Measurements from ENCODE around the gene RAMACL. TPM values are rescaled to one million over a fixed set of nuclear protein-coding genes. Genes with fewer than 3 reads are reported as not detected.

The RAMACL gene
- total and polyA plus RNA-seq, 2 of the 4 experiments (the other 2 are of a cell fraction), result 0.46 to 0.90 TPM

DNA sequence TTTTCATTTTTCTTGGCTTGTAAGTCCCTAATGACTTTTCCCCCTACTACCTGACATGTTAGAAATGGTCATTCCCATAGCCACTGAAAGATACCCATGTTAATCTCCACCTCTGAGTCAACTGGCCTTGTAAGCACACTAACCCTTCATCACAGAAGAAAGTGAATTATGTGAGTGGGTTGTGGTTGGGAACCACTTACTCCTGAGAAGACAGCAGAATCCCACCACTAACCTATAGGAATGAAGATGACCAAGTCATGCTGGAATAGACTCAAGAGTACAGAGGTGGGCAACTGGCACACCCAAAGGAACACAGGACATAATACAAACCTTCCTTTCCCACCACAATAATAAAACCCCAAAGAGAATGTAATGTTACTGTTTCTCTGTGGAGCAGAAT lies 30.1 kb downstream of the RAMACL start:
- Histone ChIP-seq H3K4ac (ENCODE audit: low read depth, low read length) (no peak overlapping the region), H4K20me1 (ENCODE audit: insufficient read depth, low read length) (peaks cover 15% of the 10 kb centered on the region; the same call in 1 of the 2 replicates), H4K5ac (ENCODE audit: low read depth, low read length) (no peak overlapping the region), H2AK9ac (replicated peaks; ENCODE audit: low read depth, low read length, poor library complexity) (no peak overlapping the region), H4K91ac (ENCODE audit: insufficient read depth, low read depth, low read length) (no peak overlapping the region), H2BK20ac (ENCODE audit: low read depth, low read length) (no peak overlapping the region), H3K27me3 (ENCODE audit: control insufficient read depth, insufficient read depth, low read length) (no peaks in the 10 kb centered on the region), H3K9me1 (ENCODE audit: insufficient read depth, low read length) (peaks cover 9% of the 10 kb centered on the region; the same call in 1 of the 2 replicates), H3K56ac (ENCODE audit: extremely low read depth, insufficient read depth, low read length) (no peak overlapping the region), H3K79me1 (ENCODE audit: low read depth in 1 of 2, low read length in 2 of 2) (peaks cover 44 to 46% of the 10 kb centered on the region in 2 experiments), H3K4me1 (ENCODE audit: control insufficient read depth, insufficient read depth, low read length) (peaks cover 19% of the 10 kb centered on the region), H3K4me2 (ENCODE audit: low read depth, low read length) (no peak overlapping the region), H2AK5ac (ENCODE audit: low read depth, low read length) (no peak overlapping the region), H3K4me3 (ENCODE audit: insufficient read depth, low read depth, low read length) (no peak overlapping the region), H3K18ac (ENCODE audit: low read depth, low read length) (no peak overlapping the region), H2BK15ac (ENCODE audit: low read depth, low read length) (no peak overlapping the region), H3K9me3 (ENCODE audit: control insufficient read depth, insufficient read depth, low read length) (peaks cover 5% of the 10 kb centered on the region; the same call in 1 of the 2 replicates), H4K8ac (ENCODE audit: low read depth in 2 of 2, low read length in 2 of 2) (no peak overlapping the region), H3K23ac (ENCODE audit: low read depth, low read length) (no peak overlapping the region), H2BK5ac (ENCODE audit: low read depth, low read length, poor library complexity, severe bottlenecking) (no peak overlapping the region), H3K14ac (replicated peaks; ENCODE audit: low read depth, low read length) (no peak overlapping the region), H2AFZ (replicated peaks; ENCODE audit: low read length, poor library complexity) (no peak overlapping the region), H3K27ac (ENCODE audit: insufficient read depth, low read length) (no peak overlapping the region), H3K36me3 (ENCODE audit: control insufficient read depth, insufficient read depth, low read length) (peaks cover 8% of the 10 kb centered on the region), H2BK120ac (ENCODE audit: low read depth, low read length) (no peak overlapping the region), H3K9ac (ENCODE audit: low read depth, low read length) (no peak overlapping the region)
- ATAC-seq (ENCODE audit: low read depth) (no peak), DNase-seq (peak; percentile 28)
- TF ChIP-seq, protein P1, sequence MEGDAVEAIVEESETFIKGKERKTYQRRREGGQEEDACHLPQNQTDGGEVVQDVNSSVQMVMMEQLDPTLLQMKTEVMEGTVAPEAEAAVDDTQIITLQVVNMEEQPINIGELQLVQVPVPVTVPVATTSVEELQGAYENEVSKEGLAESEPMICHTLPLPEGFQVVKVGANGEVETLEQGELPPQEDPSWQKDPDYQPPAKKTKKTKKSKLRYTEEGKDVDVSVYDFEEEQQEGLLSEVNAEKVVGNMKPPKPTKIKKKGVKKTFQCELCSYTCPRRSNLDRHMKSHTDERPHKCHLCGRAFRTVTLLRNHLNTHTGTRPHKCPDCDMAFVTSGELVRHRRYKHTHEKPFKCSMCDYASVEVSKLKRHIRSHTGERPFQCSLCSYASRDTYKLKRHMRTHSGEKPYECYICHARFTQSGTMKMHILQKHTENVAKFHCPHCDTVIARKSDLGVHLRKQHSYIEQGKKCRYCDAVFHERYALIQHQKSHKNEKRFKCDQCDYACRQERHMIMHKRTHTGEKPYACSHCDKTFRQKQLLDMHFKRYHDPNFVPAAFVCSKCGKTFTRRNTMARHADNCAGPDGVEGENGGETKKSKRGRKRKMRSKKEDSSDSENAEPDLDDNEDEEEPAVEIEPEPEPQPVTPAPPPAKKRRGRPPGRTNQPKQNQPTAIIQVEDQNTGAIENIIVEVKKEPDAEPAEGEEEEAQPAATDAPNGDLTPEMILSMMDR (conservative IDR thresholded peaks at IDR 0.05; ENCODE audit: low read depth, low read length), result no peak
- TF ChIP-seq RCOR1 (IDR thresholded peaks at IDR 0.05; ENCODE audit: insufficient replicate concordance, low read length) (no peak), CHD1 (IDR thresholded peaks at IDR 0.05; ENCODE audit: low read depth, low read length) (no peak), RAD21 (IDR thresholded peaks at IDR 0.05; ENCODE audit: low read length) (no peak), POLR2A (IDR thresholded peaks at IDR 0.05; ENCODE audit: low read depth, low read length) (no peak), RFX5 (IDR thresholded peaks at IDR 0.05; ENCODE audit: low read depth, low read length) (no peak), USF2 (IDR thresholded peaks at IDR 0.05; ENCODE audit: low read depth, low read length) (no peak), SMC3 (IDR thresholded peaks at IDR 0.05; ENCODE audit: low read depth, low read length) (no peak), CEBPB (IDR thresholded peaks at IDR 0.05; ENCODE audit: low read depth, low read length) (no peak), MAFK (IDR thresholded peaks at IDR 0.05; ENCODE audit: low read depth, low read length) (no peak), FOS (IDR thresholded peaks at IDR 0.05; ENCODE audit: low read depth, low read length) (no peak), MXI1 (IDR thresholded peaks at IDR 0.05; ENCODE audit: borderline replicate concordance, low read depth, low read length) (no peak), NFE2L2 (IDR thresholded peaks at IDR 0.05; ENCODE audit: low read depth, low read length) (no peak), MAZ (IDR thresholded peaks at IDR 0.05; ENCODE audit: borderline replicate concordance, low read depth, low read length) (no peak)
- TF ChIP-seq, protein P2, sequence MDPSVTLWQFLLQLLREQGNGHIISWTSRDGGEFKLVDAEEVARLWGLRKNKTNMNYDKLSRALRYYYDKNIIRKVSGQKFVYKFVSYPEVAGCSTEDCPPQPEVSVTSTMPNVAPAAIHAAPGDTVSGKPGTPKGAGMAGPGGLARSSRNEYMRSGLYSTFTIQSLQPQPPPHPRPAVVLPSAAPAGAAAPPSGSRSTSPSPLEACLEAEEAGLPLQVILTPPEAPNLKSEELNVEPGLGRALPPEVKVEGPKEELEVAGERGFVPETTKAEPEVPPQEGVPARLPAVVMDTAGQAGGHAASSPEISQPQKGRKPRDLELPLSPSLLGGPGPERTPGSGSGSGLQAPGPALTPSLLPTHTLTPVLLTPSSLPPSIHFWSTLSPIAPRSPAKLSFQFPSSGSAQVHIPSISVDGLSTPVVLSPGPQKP (IDR thresholded peaks at IDR 0.05; ENCODE audit: borderline replicate concordance, low read depth, low read length), result no peak
- ChIA-PET CTCF (no interaction called here), POLR2A (ENCODE audit: unreplicated experiment) (no interaction called here)
- intact Hi-C loops (cut with micrococcal nuclease), result no loop called here
- in situ Hi-C loops (cut with MboI; ENCODE audit: low sequenced_read_pairs), result no loop called here
- dilution Hi-C loops (cut with HindIII; ENCODE audit: low sequenced_read_pairs, unreplicated experiment), result no loop called here
- BruUV-seq (replicated peaks), result no TSS peak

Measured in IMR-90 (cell line).